Lung (tissue), 12 donors: ENCODE results near the gene EXOC6B. TPM values are rescaled to one million over a fixed set of nuclear protein-coding genes. Genes with fewer than 3 reads are reported as not detected.

Experiments used
- ATAC-seq: fragments of 200-7000 bp; cut with Tn5 transposase; one replicate; pipeline ENCODE4 v1.9.1; 2020; ENCODE audit warnings: moderate number of reproducible peaks; ENCODE audit not compliant: insufficient read depth, low FRiP score
- DNase-seq, 3 donors: peaks; one replicate each; pipeline ENCODE4 v3.0.0-alpha.2; 2013 to 2017
- H3K27ac ChIP-seq, 2 donors: one replicate each; pipeline ENCODE4 v1.5.1; 2013; ENCODE audit warnings: mild to moderate bottlenecking in 2 of 2, moderate library complexity in 2 of 2, control low read depth in 1 of 2, inconsistent platforms in 1 of 2, low read depth in 1 of 2, low read length in 1 of 2
- H3K27me3 ChIP-seq, 3 donors: one replicate each; pipeline ENCODE4 v1.5.1; 2013; ENCODE audit warnings: low read length in 2 of 3; ENCODE audit not compliant: control insufficient read depth in 3 of 3, insufficient read depth in 3 of 3
- H3K36me3 ChIP-seq, 4 donors: one replicate each; pipeline ENCODE4 v1.5.1; 2013; ENCODE audit warnings: low read length in 4 of 4, mild to moderate bottlenecking in 1 of 4, moderate library complexity in 1 of 4; ENCODE audit not compliant: control insufficient read depth in 4 of 4, insufficient read depth in 4 of 4
- H3K4me1 ChIP-seq, 5 donors: one replicate each; pipeline ENCODE4 v1.5.1; 2013; ENCODE audit warnings: low read length in 5 of 5, mild to moderate bottlenecking in 2 of 5, moderate library complexity in 1 of 5; ENCODE audit not compliant: control insufficient read depth in 5 of 5, insufficient read depth in 5 of 5
- H3K4me3 ChIP-seq: one replicate; pipeline ENCODE4 v1.5.1; 2013; ENCODE audit warnings: mild to moderate bottlenecking, control low read depth, moderate library complexity
- H3K9ac ChIP-seq, 2 donors: one replicate each; pipeline ENCODE4 v1.5.1; 2013; ENCODE audit warnings: low read length in 2 of 2, control low read depth in 1 of 2; ENCODE audit not compliant: insufficient read depth in 1 of 2
- H3K9me3 ChIP-seq, 4 donors: one replicate each; pipeline ENCODE4 v1.5.1; 2013; ENCODE audit warnings: low read length in 3 of 4, mild to moderate bottlenecking in 1 of 4, moderate library complexity in 1 of 4; ENCODE audit not compliant: control insufficient read depth in 4 of 4, insufficient read depth in 3 of 4
- WGBS, 2 donors: extraction: QIAGEN DNeasy Blood & Tissue Kit; methylation state at CpG; one replicate each; pipeline ENCODE4 v1.1.7; 2013; 5-methylcytosine and 5-hydroxymethylcytosine counted together
- polyA plus RNA-seq, 2 donors: library from polyadenylated mRNA; stranded (reverse); fragments of 200-250 nt; gene quantifications; one replicate each; pipeline ENCODE4 v1.2.1, GENCODE V29; 2013
- total RNA-seq, 2 donors: library from RNA; depleted of rRNA in 1 of 2; stranded (reverse); fragments of >200 nt in 1 of 2; gene quantifications; one replicate each; pipeline ENCODE4 v1.2.1, GENCODE V29; 2014 to 2021
- TF ChIP-seq, protein P1 (sequence below): IDR thresholded peaks from 2 replicates; pipeline ENCODE4 v1.5.1; 2012; ENCODE audit warnings: mild to moderate bottlenecking; ENCODE audit errors: control extremely low read depth, extremely low read depth
- donor health status: control.
- donor health status: control.
- donor health status: Bipolar disorder and iron deficiency.
- donor health status: healthy.
- donor health status: DM: yes; HTN: yes; CAD: no.

Gene EXOC6B
- total and polyA plus RNA-seq, 4 donors = 3.3 to 46.0 (median 12.7) TPM

GRCh38 chr2:72803626-72804320 is 22.1 kb downstream of the EXOC6B start:
- no peaks in the 10 kb centered on the region for H3K36me3 ChIP-seq
- H3K27ac ChIP-seq = no peak overlapping the region
- DNase-seq (no peak), ATAC-seq (no peak)
- H3K9me3 ChIP-seq = peaks cover 0 to 4% (median under 1%) of the 10 kb centered on the region in 4 donors
- no peak overlapping the region for H3K9ac ChIP-seq
- H3K4me3 ChIP-seq = no peak overlapping the region
- TF ChIP-seq, protein P1, sequence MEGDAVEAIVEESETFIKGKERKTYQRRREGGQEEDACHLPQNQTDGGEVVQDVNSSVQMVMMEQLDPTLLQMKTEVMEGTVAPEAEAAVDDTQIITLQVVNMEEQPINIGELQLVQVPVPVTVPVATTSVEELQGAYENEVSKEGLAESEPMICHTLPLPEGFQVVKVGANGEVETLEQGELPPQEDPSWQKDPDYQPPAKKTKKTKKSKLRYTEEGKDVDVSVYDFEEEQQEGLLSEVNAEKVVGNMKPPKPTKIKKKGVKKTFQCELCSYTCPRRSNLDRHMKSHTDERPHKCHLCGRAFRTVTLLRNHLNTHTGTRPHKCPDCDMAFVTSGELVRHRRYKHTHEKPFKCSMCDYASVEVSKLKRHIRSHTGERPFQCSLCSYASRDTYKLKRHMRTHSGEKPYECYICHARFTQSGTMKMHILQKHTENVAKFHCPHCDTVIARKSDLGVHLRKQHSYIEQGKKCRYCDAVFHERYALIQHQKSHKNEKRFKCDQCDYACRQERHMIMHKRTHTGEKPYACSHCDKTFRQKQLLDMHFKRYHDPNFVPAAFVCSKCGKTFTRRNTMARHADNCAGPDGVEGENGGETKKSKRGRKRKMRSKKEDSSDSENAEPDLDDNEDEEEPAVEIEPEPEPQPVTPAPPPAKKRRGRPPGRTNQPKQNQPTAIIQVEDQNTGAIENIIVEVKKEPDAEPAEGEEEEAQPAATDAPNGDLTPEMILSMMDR = no peak
- peaks cover 0 to 6% (median 0%) of the 10 kb centered on the region in 5 donors for H3K4me1 ChIP-seq
- H3K27me3 ChIP-seq = no peaks in the 10 kb centered on the region

DNA sequence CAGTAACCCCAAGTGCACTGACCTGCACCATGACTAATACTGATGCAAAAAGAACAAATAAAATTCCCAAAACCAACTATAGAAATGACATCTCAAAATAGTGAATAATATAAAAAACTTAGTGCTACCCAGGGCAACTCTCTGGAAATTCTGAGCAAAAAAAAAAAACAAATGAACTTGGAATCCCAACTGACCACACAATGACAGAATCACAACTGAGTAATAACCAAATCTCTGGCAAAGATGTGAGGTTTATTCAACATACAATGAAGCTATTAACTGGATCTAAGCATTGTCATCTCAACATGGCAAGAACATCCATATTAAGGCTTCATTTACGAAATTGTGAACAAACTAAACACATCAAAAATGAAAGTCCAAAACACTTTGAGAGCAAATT is 22.7 kb downstream of the EXOC6B start:
- Histone ChIP-seq H3K4me1 (peaks cover 0 to 6% (median 0%) of the 10 kb centered on the region in 5 donors), H3K9ac (no peak overlapping the region), H3K4me3 (no peak overlapping the region), H3K36me3 (no peaks in the 10 kb centered on the region), H3K27me3 (no peaks in the 10 kb centered on the region), H3K9me3 (no peaks in the 10 kb centered on the region), H3K27ac (no peak overlapping the region)
- 81 to 89% methylated on average over 1 of the region's 1 CpG for WGBS, 2 donors
- no peak for ATAC-seq
- TF ChIP-seq, protein P1 = no peak
- no peak for DNase-seq

DNA sequence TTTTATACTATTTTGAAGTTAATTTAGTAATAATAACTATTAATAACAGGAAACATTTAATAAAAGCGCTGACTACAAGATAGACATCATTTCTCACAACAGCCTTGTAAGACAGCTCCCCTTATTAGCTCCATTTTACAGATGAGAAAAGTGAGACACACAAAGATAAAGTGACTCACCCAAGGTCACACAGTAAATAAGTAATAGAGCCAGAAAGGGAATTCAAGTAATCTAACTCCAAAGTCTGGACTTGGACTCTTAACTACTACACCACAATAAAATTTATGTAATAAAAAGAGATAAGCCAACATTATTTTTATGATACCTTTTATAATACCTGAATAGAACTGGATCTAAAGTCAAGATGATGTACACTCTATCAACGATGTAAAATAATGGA is 25.3 kb downstream of the EXOC6B start:
- 95 to 96% methylated on average over 2 of the region's 2 CpGs for WGBS, 2 donors
- ATAC-seq (no peak), DNase-seq (no peak)

More for the DNA sequence above, 25.3 kb downstream of the EXOC6B start:
- Histone ChIP-seq H3K27me3 (no peaks in the 10 kb centered on the region), H3K4me1 (peaks cover 0 to 6% (median 0%) of the 10 kb centered on the region in 5 donors), H3K4me3 (no peak overlapping the region), H3K36me3 (no peaks in the 10 kb centered on the region), H3K27ac (no peak overlapping the region), H3K9ac (no peak overlapping the region), H3K9me3 (no peaks in the 10 kb centered on the region)
- TF ChIP-seq, protein P1 = no peak
